K562 (cell line): Measurements from ENCODE around the gene OGFR. TPM values are rescaled to one million over a fixed set of nuclear protein-coding genes. Genes with fewer than 3 reads are reported as not detected.

Source experiments
- ATAC-seq: fragments of 200-7000 bp; cut with Tn5 transposase; 3 replicates; pipeline ENCODE4 v1.9.1; 2020; ENCODE audit warnings: moderate library complexity
- BruUV-seq: library from RNA; stranded (reverse); fragments of 400-500 nt; replicated peaks from 2 replicates; lab custom pipeline; 2021; lab: Mats Ljungman, UMichigan
- CTCF ChIA-PET: fragments of 300-600 bp; formaldehyde crosslinking; extraction: SDS; loops from one replicate; lab custom pipeline; 2021; ENCODE audit warnings: low intra/inter-chr PET ratio; lab: Yijun Ruan, JAX
- POLR2A ChIA-PET: fragments of 300-600, 350-650 bp; sonication (Branson Sonifier 250); formaldehyde crosslinking; extraction: SDS; loops from one replicate; lab custom pipeline; 2021; ENCODE audit warnings: antibody characterized with exemption, inconsistent platforms; lab: Yijun Ruan, JAX
- DNase-seq, 4 experiments: peaks; one replicate each; pipeline versions ENCODE4 v3.0.0 to v3.0.0-alpha.2; 2011 to 2018; ENCODE audit warnings: low spot score in 3 of 4, mixed read lengths in 3 of 4; ENCODE audit errors: extremely low read depth in 1 of 4
- FAIRE-seq: peaks from 2 replicates; lab custom pipeline; 2011; peaks lifted over from hg19 to GRCh38; lab: Jason Lieb, UNC
- H2AFZ ChIP-seq: 2 replicates; pipeline ENCODE4 v1.6.0; 2011; ENCODE audit warnings: low read depth, low read length, control low read depth, inconsistent platforms
- H3K27ac ChIP-seq: fragments of 200-600 bp; 3 replicates; pipeline ENCODE4 v1.8.0; 2011; ENCODE audit warnings: low read depth, mild to moderate bottlenecking, control low read depth, inconsistent platforms, low read length, moderate library complexity, mixed read lengths; ENCODE audit errors: extremely low read depth
- H3K27me3 ChIP-seq, 2 experiments: fragments of 300-600 bp in 1 of 2; 2 replicates in 1 of 2; 3 replicates in 1 of 2; pipeline versions ENCODE4 v1.6.0 to v1.8.0; 2011; ENCODE audit warnings: inconsistent platforms in 2 of 2, low read length in 2 of 2, mild to moderate bottlenecking in 1 of 2, mixed read lengths in 1 of 2, moderate library complexity in 1 of 2; ENCODE audit not compliant: control insufficient read depth in 2 of 2, insufficient read depth in 2 of 2
- H3K36me3 ChIP-seq: fragments of 300-600 bp; 3 replicates; pipeline ENCODE4 v1.8.0; 2011; ENCODE audit warnings: mild to moderate bottlenecking, low read length, inconsistent platforms; ENCODE audit not compliant: control insufficient read depth, insufficient read depth
- H3K4me1 ChIP-seq, 2 experiments: fragments of 200-600 bp in 1 of 2; replicated peaks in 1 of 2; 2 replicates in 1 of 2; 3 replicates in 1 of 2; pipeline versions ENCODE4 v1.5.1 to v1.8.0; 2011; ENCODE audit warnings: inconsistent platforms in 2 of 2, low read length in 2 of 2, mild to moderate bottlenecking in 1 of 2, mixed read lengths in 1 of 2, moderate library complexity in 1 of 2; ENCODE audit not compliant: control insufficient read depth in 2 of 2, insufficient read depth in 2 of 2
- H3K4me2 ChIP-seq: 2 replicates; pipeline ENCODE4 v1.6.1; 2011; ENCODE audit warnings: low read length, control low read depth, inconsistent platforms, mixed read lengths; ENCODE audit not compliant: insufficient read depth
- H3K4me3 ChIP-seq: fragments of 200-600 bp; sonication (generic), shearing (Covaris generic); 2 replicates; pipeline ENCODE4 v1.5.1; 2016; ENCODE audit warnings: control low read depth, inconsistent platforms
- H3K79me2 ChIP-seq: fragments of 200-600 bp; 3 replicates; pipeline ENCODE4 v1.8.0; 2011; ENCODE audit warnings: low read length, inconsistent platforms; ENCODE audit not compliant: control insufficient read depth, insufficient read depth
- H3K9ac ChIP-seq, 2 experiments: 2 replicates each; pipeline versions ENCODE4 v1.6.0 to v1.6.1; 2011; ENCODE audit warnings: low read depth in 2 of 2, low read length in 2 of 2, control low read depth in 1 of 2, inconsistent platforms in 1 of 2, mild to moderate bottlenecking in 1 of 2, mixed read lengths in 1 of 2; ENCODE audit not compliant: insufficient read depth in 1 of 2
- H3K9me1 ChIP-seq: one replicate; pipeline ENCODE4 v1.6.0; 2011; ENCODE audit warnings: inconsistent platforms, mild to moderate bottlenecking, low read length, moderate library complexity; ENCODE audit not compliant: control insufficient read depth, insufficient read depth
- H3K9me3 ChIP-seq: replicated peaks from 2 replicates; pipeline ENCODE4 v1.5.1; 2011; ENCODE audit warnings: low read depth, low read length, inconsistent platforms; ENCODE audit not compliant: control insufficient read depth, insufficient read depth
- H4K20me1 ChIP-seq: replicated peaks from 2 replicates; pipeline ENCODE4 v1.6.1; 2011; ENCODE audit warnings: low read length, inconsistent platforms, mixed read lengths; ENCODE audit not compliant: control insufficient read depth, insufficient read depth
- CBX3 ChIP-seq, 2 experiments: IDR thresholded peaks; 1 replicate in 1 of 2; 2 replicates in 1 of 2; pipeline ENCODE4 v1.6.1; 2012; ENCODE audit warnings: inconsistent platforms in 2 of 2, low read length in 2 of 2, borderline replicate concordance in 1 of 2, control low read depth in 1 of 2
- DMBX1 ChIP-seq: fragments of 250-450 bp; sonication (Bioruptor Pico); IDR thresholded peaks from 2 replicates; pipeline ENCODE4 v1.8.0; 2022; ENCODE audit warnings: inconsistent platforms, mild to moderate bottlenecking, moderate library complexity, borderline replicate concordance
- MAX ChIP-seq: sonication (generic); formaldehyde crosslinking; IDR thresholded peaks from 2 replicates; pipeline ENCODE4 v1.9.0; 2022; ENCODE audit warnings: mild to moderate bottlenecking, missing genetic modification reagents
- ZBTB34 ChIP-seq: fragments of 250-450 bp; sonication (Bioruptor Pico); IDR thresholded peaks from 2 replicates; pipeline ENCODE4 v1.8.0; 2021; ENCODE audit warnings: mild to moderate bottlenecking, moderate library complexity
- ZNF583 ChIP-seq: fragments of 250-450 bp; sonication (Bioruptor Pico); IDR thresholded peaks from 2 replicates; pipeline ENCODE4 v1.4.0; 2020
- WGBS: fragments of 100-300 bp; shearing (Covaris generic); methylation state at CpG from one replicate; pipeline ENCODE4 v1.1.6; 2016; ENCODE audit warnings: low coverage, mixed read lengths; ENCODE audit not compliant: insufficient coverage; ENCODE audit errors: missing lambda C conversion rate; 5-methylcytosine and 5-hydroxymethylcytosine counted together
- in situ Hi-C: fragments of 300-500 bp; cut with MboI; formaldehyde crosslinking; loops from 4 replicates; pipeline ENCODE4 v1.15.0; 2018; ENCODE audit warnings: inconsistent platforms, mixed read lengths
- intact Hi-C: fragments of 100-400 bp; cut with micrococcal nuclease; formaldehyde crosslinking; loops from 2 replicates; pipeline ENCODE4 v1.14.2; 2022
- polyA plus RNA-seq, 8 experiments: library from polyadenylated mRNA; depleted of rRNA in 4 of 8; stranded (reverse) in 5 of 8; unstranded in 3 of 8; fragments of >200 nt; fragmentation: Nextera tagmentation in 2 of 8; fragmentation: Illumina TruSeq in 1 of 8; extraction: Ambion mirVana in 2 of 8; extraction: Trizol in 1 of 8; gene quantifications; 2 replicates each; pipeline versions ENCODE4 v1.2.1 to v1.2.3, GENCODE V29; 2011 to 2014; ENCODE audit warnings: inconsistent platforms in 1 of 8, missing spikeins in 1 of 8
- total RNA-seq, 7 experiments: library from RNA; depleted of rRNA in 6 of 7; stranded (reverse); fragments of >200 nt in 6 of 7; fragmentation: Illumina TruSeq in 2 of 7; extraction: Trizol in 2 of 7; gene quantifications; 2 replicates each; pipeline versions ENCODE4 v1.2.1 to v1.2.3, GENCODE V29; 2011 to 2021; ENCODE audit warnings: low replicate concordance in 1 of 7
- TF ChIP-seq, protein P1 (sequence below): fragments of 450-650 bp; IDR thresholded peaks from 2 replicates; pipeline ENCODE4 v1.6.1; 2016; ENCODE audit warnings: mild to moderate bottlenecking, moderate library complexity

OGFR gene
- total and polyA plus RNA-seq, 9 of the 15 experiments (the other 6 are each of a cell fraction or from before 2014, with no cell fraction given) = 0.39 to 56.3 (median 17.5) TPM

DNA sequence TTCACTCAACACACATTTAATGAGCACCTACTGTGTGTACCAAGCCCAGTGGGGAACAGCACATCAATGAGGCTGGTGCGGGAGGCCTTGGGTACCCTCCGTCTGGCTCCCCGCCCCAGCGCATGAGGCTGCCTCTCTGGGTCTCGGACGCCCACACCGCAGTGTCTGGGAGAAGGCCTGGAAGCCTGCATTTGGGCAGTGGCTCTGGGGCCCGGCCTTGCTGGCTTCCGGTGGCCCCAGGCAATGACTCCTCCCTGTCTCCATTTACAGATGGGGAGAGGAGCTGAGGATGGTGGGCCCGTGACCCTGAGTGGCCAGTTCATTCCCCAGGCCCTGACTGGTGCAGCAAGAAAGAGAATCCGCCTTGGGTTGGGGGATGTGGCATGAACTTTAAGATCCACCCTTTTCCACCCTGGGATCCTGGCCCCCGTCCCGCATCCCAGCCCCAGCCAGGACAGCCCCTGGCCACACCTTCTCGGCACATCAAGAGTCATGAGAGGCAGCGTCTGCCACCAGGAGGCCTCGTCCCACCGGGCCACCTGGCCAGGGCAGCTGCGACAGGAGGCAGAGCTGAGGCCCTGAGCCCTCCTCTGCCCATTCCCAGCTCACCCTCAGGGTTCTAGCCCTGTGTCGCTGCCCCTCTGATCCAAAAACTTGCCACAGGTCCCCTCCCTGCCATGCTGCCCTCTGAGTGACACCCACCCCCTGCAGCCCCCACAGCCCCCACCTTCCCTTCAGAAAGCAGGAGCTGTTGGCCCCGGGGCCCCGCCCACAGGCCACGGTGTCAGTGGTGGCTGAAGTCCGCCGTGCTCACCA, 25.8 kb upstream of the OGFR start:
- DNase-seq (peak in 1 of 4 experiments; percentile 38), ATAC-seq (no peak), FAIRE-seq (no peak)
- Histone ChIP-seq H3K9me3 (no peaks in the 10 kb centered on the region), H3K9me1 (no peaks in the 10 kb centered on the region), H2AFZ (peak overlapping the region; percentile 75), H3K4me1 (peaks cover 20 to 52% of the 10 kb centered on the region in 2 experiments), H3K9ac (peak overlapping the region in 1 of 2 experiments; percentile 79; a peak in 2 of 4 replicates), H3K27ac (no peak overlapping the region), H4K20me1 (peaks cover 6% of the 10 kb centered on the region; the same call in 1 of the 2 replicates), H3K79me2 (peaks cover 5% of the 10 kb centered on the region; the same call in 2 of the 3 replicates), H3K36me3 (no peaks in the 10 kb centered on the region), H3K4me3 (no peak overlapping the region), H3K4me2 (no peak overlapping the region), H3K27me3 (no peaks in the 10 kb centered on the region)
- ChIA-PET CTCF (no interaction called here), POLR2A (interaction anchor here (0.6 to 1.2 kb wide), 4 partner anchors 13 to 123 kb away, joined by 3 to 5 read pairs (median 4); no protein-coding TSS in a partner anchor)
- BruUV-seq = no TSS peak
- intact Hi-C loops (no loop called here), in situ Hi-C loops (no loop called here)
- 66% methylated on average over 18 of the region's 24 CpGs for WGBS
- no peak for TF ChIP-seq ZNF583 (CRISPR knock-in tag)
- peak; percentile 41; the same call in 1 of the 2 replicates for TF ChIP-seq MAX
- TF ChIP-seq, protein P1, sequence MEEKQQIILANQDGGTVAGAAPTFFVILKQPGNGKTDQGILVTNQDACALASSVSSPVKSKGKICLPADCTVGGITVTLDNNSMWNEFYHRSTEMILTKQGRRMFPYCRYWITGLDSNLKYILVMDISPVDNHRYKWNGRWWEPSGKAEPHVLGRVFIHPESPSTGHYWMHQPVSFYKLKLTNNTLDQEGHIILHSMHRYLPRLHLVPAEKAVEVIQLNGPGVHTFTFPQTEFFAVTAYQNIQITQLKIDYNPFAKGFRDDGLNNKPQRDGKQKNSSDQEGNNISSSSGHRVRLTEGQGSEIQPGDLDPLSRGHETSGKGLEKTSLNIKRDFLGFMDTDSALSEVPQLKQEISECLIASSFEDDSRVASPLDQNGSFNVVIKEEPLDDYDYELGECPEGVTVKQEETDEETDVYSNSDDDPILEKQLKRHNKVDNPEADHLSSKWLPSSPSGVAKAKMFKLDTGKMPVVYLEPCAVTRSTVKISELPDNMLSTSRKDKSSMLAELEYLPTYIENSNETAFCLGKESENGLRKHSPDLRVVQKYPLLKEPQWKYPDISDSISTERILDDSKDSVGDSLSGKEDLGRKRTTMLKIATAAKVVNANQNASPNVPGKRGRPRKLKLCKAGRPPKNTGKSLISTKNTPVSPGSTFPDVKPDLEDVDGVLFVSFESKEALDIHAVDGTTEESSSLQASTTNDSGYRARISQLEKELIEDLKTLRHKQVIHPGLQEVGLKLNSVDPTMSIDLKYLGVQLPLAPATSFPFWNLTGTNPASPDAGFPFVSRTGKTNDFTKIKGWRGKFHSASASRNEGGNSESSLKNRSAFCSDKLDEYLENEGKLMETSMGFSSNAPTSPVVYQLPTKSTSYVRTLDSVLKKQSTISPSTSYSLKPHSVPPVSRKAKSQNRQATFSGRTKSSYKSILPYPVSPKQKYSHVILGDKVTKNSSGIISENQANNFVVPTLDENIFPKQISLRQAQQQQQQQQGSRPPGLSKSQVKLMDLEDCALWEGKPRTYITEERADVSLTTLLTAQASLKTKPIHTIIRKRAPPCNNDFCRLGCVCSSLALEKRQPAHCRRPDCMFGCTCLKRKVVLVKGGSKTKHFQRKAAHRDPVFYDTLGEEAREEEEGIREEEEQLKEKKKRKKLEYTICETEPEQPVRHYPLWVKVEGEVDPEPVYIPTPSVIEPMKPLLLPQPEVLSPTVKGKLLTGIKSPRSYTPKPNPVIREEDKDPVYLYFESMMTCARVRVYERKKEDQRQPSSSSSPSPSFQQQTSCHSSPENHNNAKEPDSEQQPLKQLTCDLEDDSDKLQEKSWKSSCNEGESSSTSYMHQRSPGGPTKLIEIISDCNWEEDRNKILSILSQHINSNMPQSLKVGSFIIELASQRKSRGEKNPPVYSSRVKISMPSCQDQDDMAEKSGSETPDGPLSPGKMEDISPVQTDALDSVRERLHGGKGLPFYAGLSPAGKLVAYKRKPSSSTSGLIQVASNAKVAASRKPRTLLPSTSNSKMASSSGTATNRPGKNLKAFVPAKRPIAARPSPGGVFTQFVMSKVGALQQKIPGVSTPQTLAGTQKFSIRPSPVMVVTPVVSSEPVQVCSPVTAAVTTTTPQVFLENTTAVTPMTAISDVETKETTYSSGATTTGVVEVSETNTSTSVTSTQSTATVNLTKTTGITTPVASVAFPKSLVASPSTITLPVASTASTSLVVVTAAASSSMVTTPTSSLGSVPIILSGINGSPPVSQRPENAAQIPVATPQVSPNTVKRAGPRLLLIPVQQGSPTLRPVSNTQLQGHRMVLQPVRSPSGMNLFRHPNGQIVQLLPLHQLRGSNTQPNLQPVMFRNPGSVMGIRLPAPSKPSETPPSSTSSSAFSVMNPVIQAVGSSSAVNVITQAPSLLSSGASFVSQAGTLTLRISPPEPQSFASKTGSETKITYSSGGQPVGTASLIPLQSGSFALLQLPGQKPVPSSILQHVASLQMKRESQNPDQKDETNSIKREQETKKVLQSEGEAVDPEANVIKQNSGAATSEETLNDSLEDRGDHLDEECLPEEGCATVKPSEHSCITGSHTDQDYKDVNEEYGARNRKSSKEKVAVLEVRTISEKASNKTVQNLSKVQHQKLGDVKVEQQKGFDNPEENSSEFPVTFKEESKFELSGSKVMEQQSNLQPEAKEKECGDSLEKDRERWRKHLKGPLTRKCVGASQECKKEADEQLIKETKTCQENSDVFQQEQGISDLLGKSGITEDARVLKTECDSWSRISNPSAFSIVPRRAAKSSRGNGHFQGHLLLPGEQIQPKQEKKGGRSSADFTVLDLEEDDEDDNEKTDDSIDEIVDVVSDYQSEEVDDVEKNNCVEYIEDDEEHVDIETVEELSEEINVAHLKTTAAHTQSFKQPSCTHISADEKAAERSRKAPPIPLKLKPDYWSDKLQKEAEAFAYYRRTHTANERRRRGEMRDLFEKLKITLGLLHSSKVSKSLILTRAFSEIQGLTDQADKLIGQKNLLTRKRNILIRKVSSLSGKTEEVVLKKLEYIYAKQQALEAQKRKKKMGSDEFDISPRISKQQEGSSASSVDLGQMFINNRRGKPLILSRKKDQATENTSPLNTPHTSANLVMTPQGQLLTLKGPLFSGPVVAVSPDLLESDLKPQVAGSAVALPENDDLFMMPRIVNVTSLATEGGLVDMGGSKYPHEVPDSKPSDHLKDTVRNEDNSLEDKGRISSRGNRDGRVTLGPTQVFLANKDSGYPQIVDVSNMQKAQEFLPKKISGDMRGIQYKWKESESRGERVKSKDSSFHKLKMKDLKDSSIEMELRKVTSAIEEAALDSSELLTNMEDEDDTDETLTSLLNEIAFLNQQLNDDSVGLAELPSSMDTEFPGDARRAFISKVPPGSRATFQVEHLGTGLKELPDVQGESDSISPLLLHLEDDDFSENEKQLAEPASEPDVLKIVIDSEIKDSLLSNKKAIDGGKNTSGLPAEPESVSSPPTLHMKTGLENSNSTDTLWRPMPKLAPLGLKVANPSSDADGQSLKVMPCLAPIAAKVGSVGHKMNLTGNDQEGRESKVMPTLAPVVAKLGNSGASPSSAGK = peak; percentile 75
- no peak for TF ChIP-seq ZBTB34 (CRISPR knock-in tag)
- TF ChIP-seq CBX3 (IDR thresholded peaks at IDR 0.05; ENCODE audit: borderline replicate concordance in 1 of 2, low read length in 2 of 2) = no peak
- no peak for TF ChIP-seq DMBX1 (CRISPR knock-in tag)
